GM12875 (cell line): Measurements from ENCODE around the gene COG5.

ENCODE experiments used
- H3K4me3 ChIP-seq: one replicate; pipeline ENCODE4 v1.5.1; 2011; ENCODE audit warnings: low read depth, low read length, control low read depth
- CTCF ChIP-seq: IDR thresholded peaks from 2 replicates; pipeline ENCODE4 v1.5.1; 2011; ENCODE audit warnings: low read depth, mild to moderate bottlenecking, control low read depth, inconsistent platforms, low read length, moderate library complexity, borderline replicate concordance; ENCODE audit not compliant: insufficient read depth

COG5 gene

GRCh38 chr7:107274506-107274905, 289.2 kb downstream of the COG5 start:
- H3K4me3 ChIP-seq = no peak overlapping the region

GRCh38 chr7:107269790-107270189, 293.9 kb downstream of the COG5 start:
- TF ChIP-seq CTCF = no peak

More at GRCh38 chr7:107274506-107274905, 289.2 kb downstream of the COG5 start:
- no peak for TF ChIP-seq CTCF

DNA sequence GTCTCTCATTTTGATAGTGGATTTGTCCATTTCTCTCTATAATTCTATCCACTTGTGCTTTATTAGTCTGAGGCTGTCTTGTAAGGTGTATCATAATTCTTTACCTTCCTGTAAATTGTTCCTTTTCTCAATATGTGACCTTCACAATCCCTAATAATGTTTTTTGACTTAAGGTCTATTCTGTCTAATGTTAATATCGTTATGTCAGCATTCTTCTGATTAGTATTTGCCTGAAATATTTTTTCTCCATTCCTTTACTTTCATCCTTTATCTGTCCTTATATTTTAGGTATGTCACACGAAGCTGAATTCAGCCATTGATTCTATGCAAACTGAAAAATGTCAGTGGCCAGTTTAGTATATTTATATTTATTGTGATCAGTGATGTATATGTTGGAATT, 295.1 kb downstream of the COG5 start:
- no peak overlapping the region for H3K4me3 ChIP-seq
- no peak for TF ChIP-seq CTCF

More at GRCh38 chr7:107269790-107270189, 293.9 kb downstream of the COG5 start:
- no peak overlapping the region for H3K4me3 ChIP-seq

- no peak overlapping the region for H3K4me3 ChIP-seq
- TF ChIP-seq CTCF = no peak
Observed at GRCh38 chr7:107267138-107267537, 296.6 kb downstream of the COG5 start.

DNA sequence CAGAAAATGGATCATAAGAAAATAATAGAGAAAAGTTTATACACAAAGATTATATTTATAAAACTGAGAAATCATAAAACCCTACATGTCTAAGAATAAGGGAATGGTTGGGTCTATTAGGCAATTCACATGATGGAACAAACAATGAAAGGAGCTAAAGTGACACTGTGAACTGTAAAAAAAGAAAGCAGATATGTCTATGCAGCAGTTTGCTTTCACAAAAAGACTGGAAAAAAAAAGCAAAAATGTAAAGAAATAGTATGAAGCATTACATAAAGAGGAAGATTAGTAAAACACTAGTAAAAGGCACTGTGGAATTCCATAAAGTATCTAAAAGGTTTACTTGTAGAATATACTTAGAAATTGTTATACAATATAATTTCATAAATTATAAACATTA, 299.0 kb downstream of the COG5 start:
- no peak for TF ChIP-seq CTCF
- no peak overlapping the region for H3K4me3 ChIP-seq

GRCh38 chr7:107262857-107263256, 300.9 kb downstream of the COG5 start:
- H3K4me3 ChIP-seq = no peak overlapping the region
- TF ChIP-seq CTCF = no peak

DNA sequence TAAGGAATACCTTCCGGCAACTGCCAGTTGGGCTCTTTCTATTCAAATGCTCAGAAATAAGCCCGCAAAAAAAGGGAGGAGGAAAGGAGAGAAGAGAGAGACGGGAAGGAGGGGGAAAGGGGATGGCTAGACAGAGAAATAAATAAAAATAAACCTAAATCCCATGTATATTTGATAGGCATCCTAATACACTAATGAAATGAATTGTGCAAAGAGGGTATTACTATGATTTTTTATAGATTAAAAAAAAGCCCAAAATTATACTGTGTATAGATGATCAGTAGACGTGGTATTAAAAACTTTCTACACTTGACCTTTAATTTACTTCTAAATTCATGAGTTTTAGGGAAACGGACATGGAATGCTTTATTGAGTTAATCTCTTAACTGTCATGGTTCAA, 305.0 kb downstream of the COG5 start:
- no peak for TF ChIP-seq CTCF
- H3K4me3 ChIP-seq = no peak overlapping the region
